Heart left ventricle (tissue), 13 donors: ENCODE measurements around the gene SNCAIP.

Experiments
- POLR2A ChIP-seq, 2 donors: fragments of 450-650 bp; IDR thresholded peaks; one replicate each; pipeline ENCODE4 v1.6.1; 2017; ENCODE audit warnings: antibody characterized with exemption in 2 of 2, mild to moderate bottlenecking in 2 of 2, moderate library complexity in 2 of 2
- TF ChIP-seq, protein P1 (sequence below), 12 donors: fragments of 200-600 bp; sonication (generic) in 4 of 12; IDR thresholded peaks; one replicate each; pipeline versions ENCODE4 v1.5.0 to v1.8.0; 2018 to 2022; ENCODE audit warnings: antibody characterized with exemption in 12 of 12, mild to moderate bottlenecking in 5 of 12
- donor health status: ischemic (EF 13 %, LVEDD 7.1; RV severe dilation, severe dysfunction).
- donor health status: DM: no; HTN: yes; CAD: no.
- donor health status: DM: no; HTN: no; CAD: no.
- donor health status: ischemic (EF 25% LVEDD 6.9; RV normal size, moderate dysfunction).
- donor health status: ischemic (EF 25% LVEDD 5.7; RV mildly dilated, moderate dysfunction).
- donor health status: ischemic (EF 35%, LVEDD 5.7; RV mildly dilated, moderate dysfunction).
- donor health status: nonischemic (EF 11% LVEDD 7.7; RV severe dilation, severe dysfunction).
- donor health status: DM: yes; HTN: yes; CAD: no.
- donor health status: PGD.
- donor health status: ischemic (EF 29% LVEDD 5.4; RV normal size, mild dysfunction).
- donor health status: nonischemic (EF 23%, LVEDD 6.1; RV moderate dilation, normal function).

DNA sequence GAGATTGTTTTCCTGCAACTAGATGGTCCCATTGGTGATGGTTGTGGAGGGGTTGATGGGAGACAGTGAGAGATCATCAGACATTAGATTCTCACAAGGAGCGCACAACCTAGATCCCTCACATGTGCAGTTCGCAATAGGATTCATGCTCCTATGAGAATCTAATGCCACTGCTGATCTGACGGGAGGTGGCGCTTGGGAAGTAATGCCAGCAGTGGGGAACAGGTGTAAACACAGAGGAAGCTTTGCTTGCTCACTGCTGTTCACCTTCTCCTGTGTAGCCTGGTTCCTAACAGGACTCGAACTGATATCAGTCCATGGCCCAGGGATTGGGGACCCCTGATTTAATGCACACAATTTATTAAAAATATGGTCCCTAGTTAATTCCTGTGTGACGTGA, 18.8 kb downstream of the SNCAIP start:
- TF ChIP-seq, protein P1, sequence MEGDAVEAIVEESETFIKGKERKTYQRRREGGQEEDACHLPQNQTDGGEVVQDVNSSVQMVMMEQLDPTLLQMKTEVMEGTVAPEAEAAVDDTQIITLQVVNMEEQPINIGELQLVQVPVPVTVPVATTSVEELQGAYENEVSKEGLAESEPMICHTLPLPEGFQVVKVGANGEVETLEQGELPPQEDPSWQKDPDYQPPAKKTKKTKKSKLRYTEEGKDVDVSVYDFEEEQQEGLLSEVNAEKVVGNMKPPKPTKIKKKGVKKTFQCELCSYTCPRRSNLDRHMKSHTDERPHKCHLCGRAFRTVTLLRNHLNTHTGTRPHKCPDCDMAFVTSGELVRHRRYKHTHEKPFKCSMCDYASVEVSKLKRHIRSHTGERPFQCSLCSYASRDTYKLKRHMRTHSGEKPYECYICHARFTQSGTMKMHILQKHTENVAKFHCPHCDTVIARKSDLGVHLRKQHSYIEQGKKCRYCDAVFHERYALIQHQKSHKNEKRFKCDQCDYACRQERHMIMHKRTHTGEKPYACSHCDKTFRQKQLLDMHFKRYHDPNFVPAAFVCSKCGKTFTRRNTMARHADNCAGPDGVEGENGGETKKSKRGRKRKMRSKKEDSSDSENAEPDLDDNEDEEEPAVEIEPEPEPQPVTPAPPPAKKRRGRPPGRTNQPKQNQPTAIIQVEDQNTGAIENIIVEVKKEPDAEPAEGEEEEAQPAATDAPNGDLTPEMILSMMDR (IDR thresholded peaks at IDR 0.05) = no peak
- no peak for TF ChIP-seq POLR2A (IDR thresholded peaks at IDR 0.05)
